ENCODE data around the gene HSF4.

HSF4 gene

DNA sequence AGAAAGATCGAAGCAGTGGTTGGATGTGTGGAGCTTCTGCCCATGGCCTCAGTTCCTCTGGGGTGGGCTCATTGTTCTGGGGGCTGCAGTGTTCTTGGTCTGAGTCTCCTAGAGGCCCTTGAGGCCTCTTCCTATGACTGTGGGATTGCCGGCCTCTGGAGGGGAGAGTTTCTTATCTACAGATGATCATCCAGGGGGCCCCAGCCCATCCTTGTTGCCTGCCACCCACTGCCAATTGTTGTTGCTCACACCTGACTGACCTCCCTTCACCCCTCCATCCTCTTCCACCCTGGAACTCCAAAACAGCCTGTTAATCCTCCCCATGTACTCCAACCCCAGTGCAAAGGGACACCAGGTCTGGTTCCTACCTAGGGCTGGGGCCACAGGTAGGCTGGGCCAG lies 19.6 kb upstream of the HSF4 start:
- no peak overlapping the region for H2AFZ ChIP-seq (ENCODE audit: low read depth, low read length)
- peaks cover 12% of the 10 kb centered on the region for H3K9me3 ChIP-seq (ENCODE audit: low read length)
- no peak overlapping the region for H3K4me3 ChIP-seq (ENCODE audit: low read length)
- H3K27me3 ChIP-seq (ENCODE audit: insufficient read depth, low read length), result no peaks in the 10 kb centered on the region
- H3K4me1 ChIP-seq (ENCODE audit: insufficient read depth, low read length), result no peaks in the 10 kb centered on the region
- H3K36me3 ChIP-seq (ENCODE audit: insufficient read depth, low read length), result peaks cover 87% of the 10 kb centered on the region

DNA sequence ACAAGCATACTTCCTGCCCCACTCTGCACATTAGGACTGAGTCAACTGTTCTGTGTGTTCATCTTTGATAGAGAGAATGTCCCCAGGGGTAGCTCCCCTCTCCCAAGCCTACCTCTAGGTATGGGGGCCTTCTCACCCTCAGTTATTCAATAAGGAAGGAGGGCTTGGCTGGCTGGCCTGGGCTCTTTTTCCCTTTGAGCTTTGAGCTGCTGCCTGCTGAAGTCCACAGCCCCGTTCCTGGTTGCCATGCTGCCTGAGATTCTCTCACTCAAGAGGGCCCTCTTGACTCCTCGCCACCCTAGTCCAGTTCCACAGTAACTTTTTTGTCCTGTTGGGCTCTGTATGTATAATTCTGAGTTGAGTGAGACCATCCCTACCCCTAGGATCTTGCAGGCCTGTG lies 18.8 kb upstream of the HSF4 start:
- Histone ChIP-seq H3K27me3 (ENCODE audit: insufficient read depth, low read length) (no peaks in the 10 kb centered on the region), H3K4me3 (ENCODE audit: low read length) (no peak overlapping the region), H3K4me1 (ENCODE audit: insufficient read depth, low read length) (no peaks in the 10 kb centered on the region), H2AFZ (ENCODE audit: low read depth, low read length) (no peak overlapping the region), H3K9me3 (ENCODE audit: low read length) (peaks cover 12% of the 10 kb centered on the region), H3K36me3 (ENCODE audit: insufficient read depth, low read length) (peaks cover 80% of the 10 kb centered on the region)

DNA sequence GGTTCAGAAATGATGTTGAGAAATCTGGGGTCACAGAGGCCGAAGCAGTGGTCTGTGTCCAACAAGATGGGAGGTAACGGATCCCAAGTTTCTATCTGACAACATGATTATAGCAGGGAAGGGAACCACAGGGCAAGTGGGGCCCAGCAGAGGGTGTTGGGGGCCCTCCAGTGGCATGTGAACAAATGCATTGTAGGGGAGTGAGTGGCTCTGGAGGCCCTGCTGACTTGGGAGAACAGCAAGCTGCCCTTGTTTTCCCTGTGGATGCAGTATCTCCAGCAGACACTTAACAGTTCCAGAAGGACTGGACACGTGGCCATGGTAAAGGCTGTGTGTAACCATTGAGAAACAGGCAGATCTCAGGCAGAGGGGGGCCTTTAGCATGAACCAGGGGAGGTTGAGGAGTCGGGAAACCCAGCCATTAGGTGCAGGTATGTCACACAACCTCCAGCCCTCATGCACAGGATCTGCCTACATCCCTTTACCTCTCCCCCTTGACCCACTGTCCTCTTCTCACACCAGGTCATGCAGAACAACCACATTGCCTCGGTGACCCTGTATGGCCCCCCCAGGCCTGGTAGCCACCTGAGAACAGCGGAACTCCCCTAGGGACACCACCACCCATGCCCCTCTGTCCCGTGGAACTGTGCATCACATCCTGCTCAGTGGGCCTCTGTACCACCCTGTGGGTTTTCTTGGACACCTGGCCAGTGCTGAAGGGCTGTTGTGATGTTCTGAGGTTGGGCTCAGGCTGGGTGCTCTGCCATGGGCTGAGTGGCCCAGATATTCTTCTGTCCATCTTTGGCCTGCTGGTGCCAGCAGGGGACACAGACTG lies 17.8 kb upstream of the HSF4 start:
- H3K4me1 ChIP-seq (ENCODE audit: insufficient read depth, low read length), result no peaks in the 10 kb centered on the region

DNA sequence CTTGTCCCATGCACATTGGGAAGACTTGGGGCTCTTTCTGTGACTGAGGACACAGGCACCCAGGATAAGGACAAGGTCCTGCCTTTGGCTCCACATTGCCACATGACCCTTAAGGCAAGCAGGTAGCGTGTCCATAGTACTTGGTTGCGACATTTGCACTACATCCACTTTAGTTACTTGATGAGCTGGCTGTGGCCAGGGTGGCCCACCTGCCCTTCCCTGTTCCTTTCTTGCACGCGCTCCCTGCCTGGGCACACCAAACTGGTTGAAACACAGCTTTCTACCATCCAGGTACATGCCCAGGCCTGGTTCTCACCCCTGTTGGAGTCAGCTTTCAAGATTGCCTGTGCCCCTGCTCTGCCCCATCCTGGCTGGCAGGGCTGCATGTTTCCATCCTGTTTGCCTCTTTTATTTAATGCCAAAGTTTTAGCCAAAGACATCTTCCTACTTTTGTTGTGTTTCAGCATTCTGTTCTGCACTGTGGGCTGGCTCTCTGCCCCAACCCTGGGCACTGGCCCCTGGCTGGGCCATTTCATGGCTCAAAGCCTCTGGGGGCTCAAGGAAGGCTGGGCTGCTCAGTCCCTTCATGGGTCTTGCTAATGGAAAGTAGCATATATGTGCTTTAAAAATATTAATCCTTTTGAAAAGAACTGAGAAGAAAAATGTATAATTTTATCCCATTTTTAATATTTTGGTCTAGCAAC lies 17.0 kb upstream of the HSF4 start:
- peaks cover 10% of the 10 kb centered on the region for H3K9me3 ChIP-seq (ENCODE audit: low read length)
- no peaks in the 10 kb centered on the region for H3K4me1 ChIP-seq (ENCODE audit: insufficient read depth, low read length)
- peaks cover 62% of the 10 kb centered on the region for H3K36me3 ChIP-seq (ENCODE audit: insufficient read depth, low read length)
- H3K4me3 ChIP-seq (ENCODE audit: low read length), result no peak overlapping the region
- H2AFZ ChIP-seq (ENCODE audit: low read depth, low read length), result no peak overlapping the region
- peaks cover 12% of the 10 kb centered on the region for H3K27me3 ChIP-seq (ENCODE audit: insufficient read depth, low read length)

More for the DNA sequence above, 17.8 kb upstream of the HSF4 start:
- no peak overlapping the region for H2AFZ ChIP-seq (ENCODE audit: low read depth, low read length)
- H3K4me3 ChIP-seq (ENCODE audit: low read length), result no peak overlapping the region
- peaks cover 10% of the 10 kb centered on the region for H3K9me3 ChIP-seq (ENCODE audit: low read length)
- peaks cover 70% of the 10 kb centered on the region for H3K36me3 ChIP-seq (ENCODE audit: insufficient read depth, low read length)
- H3K27me3 ChIP-seq (ENCODE audit: insufficient read depth, low read length), result peaks cover 8% of the 10 kb centered on the region

DNA sequence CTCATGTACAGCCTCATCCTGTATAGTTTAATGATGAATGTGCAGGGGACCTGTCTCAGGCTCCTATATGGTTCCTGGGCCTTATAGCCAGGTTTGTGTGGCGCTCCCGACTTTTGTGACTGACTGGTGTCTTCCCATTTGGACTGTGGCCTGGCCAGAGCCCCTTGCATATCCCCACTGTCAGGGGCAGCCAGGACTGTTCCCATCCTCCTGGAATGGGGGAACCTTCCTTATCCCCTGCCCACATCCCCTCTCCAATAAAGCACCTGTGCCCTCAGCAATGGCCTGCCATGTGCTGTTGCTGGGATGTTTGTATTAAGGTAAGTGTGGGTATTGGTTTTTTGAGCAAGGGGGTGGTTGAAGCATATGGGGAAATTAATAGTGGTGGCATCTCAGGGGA lies 16.3 kb upstream of the HSF4 start:
- H3K4me1 ChIP-seq (ENCODE audit: insufficient read depth, low read length), result no peaks in the 10 kb centered on the region
- no peak overlapping the region for H2AFZ ChIP-seq (ENCODE audit: low read depth, low read length)
- peaks cover 56% of the 10 kb centered on the region for H3K36me3 ChIP-seq (ENCODE audit: insufficient read depth, low read length)
- peaks cover 18% of the 10 kb centered on the region for H3K27me3 ChIP-seq (ENCODE audit: insufficient read depth, low read length)
- H3K4me3 ChIP-seq (ENCODE audit: low read length), result no peak overlapping the region
- H3K9me3 ChIP-seq (ENCODE audit: low read length), result peaks cover 10% of the 10 kb centered on the region

DNA sequence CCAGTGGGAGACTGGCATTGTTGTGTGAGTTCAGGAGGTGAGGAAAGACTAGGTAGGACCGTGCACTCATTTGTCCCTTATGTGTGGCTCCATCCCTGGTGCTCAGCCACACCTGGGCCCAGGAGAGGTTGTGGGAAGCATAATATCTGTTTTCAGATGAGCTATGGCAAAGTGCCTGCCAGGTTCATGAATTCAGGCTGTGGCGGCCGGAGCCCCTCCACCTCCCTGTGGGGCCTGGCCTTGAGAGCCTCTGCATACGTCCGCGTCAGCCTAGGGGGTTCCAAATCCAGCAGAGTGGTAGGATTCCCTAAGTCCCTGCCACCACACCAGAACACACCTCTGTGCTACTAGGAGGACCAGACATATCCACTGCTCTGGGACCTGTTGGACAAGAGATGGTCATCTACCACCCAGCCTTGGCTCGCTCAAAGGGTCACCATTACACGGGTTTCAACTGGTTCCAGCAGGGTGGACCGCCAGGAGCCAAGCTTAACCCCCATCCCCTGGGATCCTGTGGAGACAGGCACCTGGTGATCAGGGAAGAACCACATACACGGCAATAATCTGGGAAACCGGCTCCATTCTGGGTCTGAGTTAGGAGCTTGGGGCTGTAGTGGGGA lies 15.8 kb upstream of the HSF4 start:
- H3K27me3 ChIP-seq (ENCODE audit: insufficient read depth, low read length), result peaks cover 20% of the 10 kb centered on the region
- H2AFZ ChIP-seq (ENCODE audit: low read depth, low read length), result no peak overlapping the region
- peaks cover 10% of the 10 kb centered on the region for H3K9me3 ChIP-seq (ENCODE audit: low read length)
- peaks cover 51% of the 10 kb centered on the region for H3K36me3 ChIP-seq (ENCODE audit: insufficient read depth, low read length)
- no peaks in the 10 kb centered on the region for H3K4me1 ChIP-seq (ENCODE audit: insufficient read depth, low read length)
- H3K4me3 ChIP-seq (ENCODE audit: low read length), result no peak overlapping the region

DNA sequence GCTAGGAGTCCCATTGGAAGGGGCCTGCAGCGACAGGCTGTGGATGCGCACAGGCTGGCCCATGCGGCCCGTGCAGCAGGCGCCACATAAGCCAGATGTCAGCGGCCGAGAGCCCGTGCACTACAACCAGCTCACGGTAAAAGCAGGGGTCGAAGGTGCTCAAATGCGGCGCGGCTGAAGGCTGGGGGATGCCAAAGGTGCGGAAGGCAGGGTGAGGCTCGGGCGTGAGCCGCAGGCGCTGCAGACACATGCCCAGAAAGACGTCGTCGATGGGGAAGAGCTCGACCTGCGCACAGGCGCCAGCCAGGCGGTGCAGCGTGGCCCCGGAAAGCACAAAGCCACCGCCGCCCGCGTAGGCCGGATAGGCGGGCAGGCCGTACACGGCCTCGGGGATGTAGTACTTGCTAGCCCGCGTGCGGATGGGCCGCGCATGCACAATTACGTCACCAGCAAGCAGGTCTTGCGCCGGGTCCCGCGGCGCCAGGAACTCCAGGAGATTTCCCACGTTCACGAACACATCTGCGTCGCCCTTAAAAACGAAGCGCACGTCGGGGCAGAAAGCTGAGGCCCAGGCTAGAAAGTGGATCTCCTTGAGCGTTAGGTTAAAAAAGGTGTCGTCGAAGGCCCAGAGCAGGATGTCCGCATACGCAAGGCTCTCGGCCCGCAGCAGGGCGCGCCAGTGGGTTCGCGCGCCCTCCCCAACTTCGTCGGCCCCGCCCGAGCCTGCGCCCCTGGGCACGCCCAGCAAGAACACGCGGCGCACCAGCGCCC lies 15.1 kb upstream of the HSF4 start:
- Histone ChIP-seq H3K36me3 (ENCODE audit: insufficient read depth, low read length) (peaks cover 45% of the 10 kb centered on the region), H3K27me3 (ENCODE audit: insufficient read depth, low read length) (peaks cover 27% of the 10 kb centered on the region), H2AFZ (ENCODE audit: low read depth, low read length) (no peak overlapping the region), H3K4me1 (ENCODE audit: insufficient read depth, low read length) (no peaks in the 10 kb centered on the region), H3K4me3 (ENCODE audit: low read length) (no peak overlapping the region), H3K9me3 (ENCODE audit: low read length) (peaks cover 10% of the 10 kb centered on the region)

DNA sequence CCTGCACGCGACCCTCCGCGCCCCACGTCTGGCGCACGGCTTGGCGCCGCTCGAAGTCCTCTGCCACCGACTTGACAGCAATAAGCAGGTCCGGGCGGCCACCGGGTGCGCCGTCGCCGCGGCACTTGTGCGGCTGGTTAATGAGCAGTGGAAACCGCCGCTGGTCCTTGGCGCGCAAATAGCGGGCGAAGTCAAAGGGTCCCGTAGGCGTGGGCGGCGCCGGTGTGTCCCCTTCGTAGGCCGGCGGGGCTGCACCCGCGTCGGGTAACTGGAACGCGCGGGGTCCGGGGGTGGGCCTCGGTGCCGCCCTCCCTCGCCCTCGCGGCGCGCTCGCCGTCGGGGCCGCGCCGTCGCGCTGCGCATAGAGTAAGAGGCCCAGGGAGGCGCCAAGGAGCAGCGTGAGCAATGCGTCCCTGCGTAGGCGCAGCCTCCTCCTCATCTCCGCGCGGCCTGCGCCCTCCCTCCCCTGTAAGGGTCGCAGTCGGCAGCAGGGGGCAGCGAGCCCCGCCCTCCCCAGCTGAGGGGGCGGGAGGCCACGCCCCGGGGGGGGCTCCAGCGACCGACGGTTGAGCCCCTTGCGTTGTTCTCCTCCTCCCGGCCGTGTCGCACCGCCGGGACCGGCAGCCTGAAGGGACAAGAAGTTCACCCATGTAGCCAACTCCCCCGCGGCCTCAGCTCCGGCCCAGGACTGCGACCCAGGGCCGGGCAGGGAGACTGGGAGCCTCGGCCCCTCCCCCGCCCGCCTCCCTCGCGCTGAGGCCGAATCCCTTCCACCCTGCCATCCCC lies 14.3 kb upstream of the HSF4 start:
- peak overlapping the region; percentile 46 for H3K4me3 ChIP-seq (ENCODE audit: low read length)
- peak overlapping the region; percentile 58 for H2AFZ ChIP-seq (ENCODE audit: low read depth, low read length)
- peaks cover 31% of the 10 kb centered on the region for H3K27me3 ChIP-seq (ENCODE audit: insufficient read depth, low read length)
- peaks cover 37% of the 10 kb centered on the region for H3K36me3 ChIP-seq (ENCODE audit: insufficient read depth, low read length)
- peaks cover 2% of the 10 kb centered on the region for H3K4me1 ChIP-seq (ENCODE audit: insufficient read depth, low read length)
- peaks cover 10% of the 10 kb centered on the region for H3K9me3 ChIP-seq (ENCODE audit: low read length)

DNA sequence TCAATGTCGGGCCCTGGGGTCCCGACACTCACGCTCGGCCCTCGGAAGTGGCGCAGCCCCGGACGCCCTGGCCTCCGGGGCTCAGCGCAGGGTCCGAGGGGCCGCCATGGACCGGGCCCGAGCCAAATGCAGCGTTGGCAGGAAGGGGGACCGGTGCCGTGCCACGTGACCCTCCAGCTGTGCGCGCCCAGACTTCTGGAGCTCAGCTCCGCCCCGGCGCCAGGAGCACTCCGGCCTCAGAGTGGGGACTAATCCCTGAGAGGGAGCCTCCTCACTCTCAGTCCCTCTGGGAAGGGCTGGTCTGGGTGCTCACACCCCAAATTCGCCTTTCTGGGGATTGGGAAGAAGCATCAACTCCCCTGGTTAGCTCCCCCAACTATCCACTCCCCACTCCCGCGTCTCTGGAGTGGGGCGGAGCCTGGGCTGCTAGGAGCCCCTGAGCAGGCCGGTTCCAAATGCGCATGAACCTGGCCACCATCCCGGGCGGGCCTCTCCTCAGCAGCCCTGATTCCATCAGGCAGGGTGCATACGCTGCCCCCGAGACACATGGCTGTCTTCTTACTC lies 13.6 kb upstream of the HSF4 start, which contains the start of gene B3GNT9:
TSS of gene B3GNT9 (minus strand) at position 166 of the 564 bp plus-strand sequence. CDS start 513 bp downstream, outside the sequence.
- H3K9me3 ChIP-seq (ENCODE audit: low read length), result peaks cover 10% of the 10 kb centered on the region
- H3K4me3 ChIP-seq (ENCODE audit: low read length), result peak within 1 kb of the TSS; percentile 46
- peak within 1 kb of the TSS; percentile 58 for H2AFZ ChIP-seq (ENCODE audit: low read depth, low read length)
- peaks cover 4% of the 10 kb centered on the region for H3K4me1 ChIP-seq (ENCODE audit: insufficient read depth, low read length)
- H3K27me3 ChIP-seq (ENCODE audit: insufficient read depth, low read length), result peaks cover 37% of the 10 kb centered on the region
- peaks cover 30% of the 10 kb centered on the region for H3K36me3 ChIP-seq (ENCODE audit: insufficient read depth, low read length)

DNA sequence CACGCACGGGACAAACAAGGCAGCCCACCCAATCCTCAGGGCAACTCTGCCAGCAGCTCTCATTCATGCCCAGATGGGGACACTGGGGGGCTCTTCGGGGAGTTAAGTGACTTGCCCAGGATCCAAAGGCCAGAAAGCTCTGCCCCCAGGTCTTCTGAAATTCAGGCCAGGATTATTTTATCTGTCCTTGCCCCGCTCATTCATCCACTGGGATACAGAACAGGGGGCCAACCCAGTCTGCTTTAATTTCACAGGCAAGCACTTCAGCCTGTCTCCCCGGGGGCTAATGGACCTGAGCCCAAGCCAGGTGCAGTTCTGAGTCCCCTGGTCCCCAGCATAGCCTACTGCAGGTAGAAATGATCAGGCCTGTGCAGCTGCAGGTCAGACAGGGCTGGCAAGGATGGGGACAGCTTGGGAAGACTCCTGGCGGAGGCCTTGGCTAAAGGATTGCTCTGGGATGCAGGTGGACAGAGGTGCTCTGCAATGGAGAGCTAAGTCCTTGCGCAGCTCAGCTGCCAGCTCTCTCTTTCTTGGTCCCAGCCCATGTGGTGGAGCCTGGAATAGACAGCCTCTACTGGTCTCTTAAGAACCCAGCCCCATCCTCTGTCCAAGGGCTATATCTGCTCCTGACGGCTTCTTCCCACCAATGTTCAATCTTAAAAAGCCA lies 13.0 kb upstream of the HSF4 start:
- H3K4me3 ChIP-seq (ENCODE audit: low read length), result peak overlapping the region; percentile 46

DNA sequence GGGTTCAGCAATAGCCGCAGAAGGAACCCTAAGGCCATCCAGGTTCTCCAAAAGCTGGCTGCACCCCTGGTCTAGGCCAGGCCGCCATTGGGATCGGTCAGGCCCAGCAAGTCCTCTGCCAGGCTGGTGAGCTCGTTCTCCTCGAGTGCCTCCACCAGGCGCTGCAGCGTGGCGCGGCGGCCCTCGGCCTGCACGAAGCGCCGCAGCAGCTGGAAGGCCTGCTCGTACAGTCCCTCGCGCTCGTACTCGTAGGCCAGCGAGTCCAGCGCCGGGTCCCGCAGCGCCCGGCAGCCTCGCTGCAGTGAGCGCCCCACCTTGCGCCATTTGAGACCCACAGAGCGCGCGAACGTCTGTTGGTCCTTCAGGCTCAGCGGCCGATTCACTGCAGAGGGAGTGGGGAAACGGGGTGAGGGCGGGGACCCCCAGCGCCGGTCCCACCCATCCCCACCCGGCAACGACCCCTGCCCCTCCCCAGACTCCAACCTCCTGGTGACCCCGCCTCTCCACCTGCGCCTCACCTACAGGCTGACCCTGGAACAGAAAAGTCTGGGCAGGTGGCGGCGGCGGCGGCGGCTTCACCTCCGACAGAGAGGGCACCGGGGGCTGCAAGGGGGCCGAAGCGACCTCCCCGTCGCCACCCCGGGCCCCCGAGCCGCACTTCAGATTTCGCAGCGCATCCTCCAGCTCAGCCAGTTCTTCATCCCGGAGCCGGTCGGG lies 9.8 kb upstream of the HSF4 start:
- peaks cover 75% of the 10 kb centered on the region for H3K27me3 ChIP-seq (ENCODE audit: insufficient read depth, low read length)
- H2AFZ ChIP-seq (ENCODE audit: low read depth, low read length), result no peak overlapping the region
- H3K4me1 ChIP-seq (ENCODE audit: insufficient read depth, low read length), result peaks cover 8% of the 10 kb centered on the region
- peaks cover under 1% of the 10 kb centered on the region for H3K9me3 ChIP-seq (ENCODE audit: low read length)
- H3K4me3 ChIP-seq (ENCODE audit: low read length), result peak overlapping the region; percentile 30
- no peaks in the 10 kb centered on the region for H3K36me3 ChIP-seq (ENCODE audit: insufficient read depth, low read length)

More for the DNA sequence above, 13.0 kb upstream of the HSF4 start:
- H3K36me3 ChIP-seq (ENCODE audit: insufficient read depth, low read length), result peaks cover 24% of the 10 kb centered on the region
- peaks cover 44% of the 10 kb centered on the region for H3K27me3 ChIP-seq (ENCODE audit: insufficient read depth, low read length)
- peak overlapping the region; percentile 58 for H2AFZ ChIP-seq (ENCODE audit: low read depth, low read length)
- peaks cover 10% of the 10 kb centered on the region for H3K9me3 ChIP-seq (ENCODE audit: low read length)
- H3K4me1 ChIP-seq (ENCODE audit: insufficient read depth, low read length), result peaks cover 4% of the 10 kb centered on the region

Measured in neuron (in vitro differentiated cells).